HG03378 (cell line): ENCODE data around the gene CAPN12.
"Not testable (repeated sequence)": the region's sequence is repeated elsewhere in the genome, so short reads cannot be mapped to it uniquely, and the experiment has no call there.

Source experiments
- ATAC-seq: cut with Tn5 transposase; IDR thresholded peaks from one replicate; pipeline ENCODE4 v1.9.1; 2021; ENCODE audit warnings: mild to moderate bottlenecking, moderate library complexity; ENCODE audit not compliant: unreplicated experiment

The CAPN12 gene

DNA sequence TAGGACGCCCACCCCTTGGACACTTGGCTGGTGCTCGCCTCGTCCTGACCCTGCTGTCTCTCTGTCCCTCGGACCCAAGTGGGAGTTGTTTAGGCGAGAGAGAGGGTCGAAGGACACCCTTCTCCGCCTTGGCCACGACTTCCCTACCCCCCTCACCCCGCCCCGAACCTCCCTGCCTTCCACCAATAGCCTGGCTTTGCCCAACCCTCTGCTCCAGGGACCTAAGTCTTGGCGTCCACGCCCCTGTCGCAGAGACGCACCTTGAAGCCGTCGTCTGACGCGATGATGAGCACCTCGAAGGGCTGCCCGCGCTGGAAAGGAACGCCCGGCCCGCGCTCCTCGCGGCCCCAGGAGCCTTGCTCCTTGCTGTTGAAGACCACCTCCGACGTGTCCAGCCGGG lies 27.3 kb upstream of the CAPN12 start:
- not testable (repeated sequence) for ATAC-seq

DNA sequence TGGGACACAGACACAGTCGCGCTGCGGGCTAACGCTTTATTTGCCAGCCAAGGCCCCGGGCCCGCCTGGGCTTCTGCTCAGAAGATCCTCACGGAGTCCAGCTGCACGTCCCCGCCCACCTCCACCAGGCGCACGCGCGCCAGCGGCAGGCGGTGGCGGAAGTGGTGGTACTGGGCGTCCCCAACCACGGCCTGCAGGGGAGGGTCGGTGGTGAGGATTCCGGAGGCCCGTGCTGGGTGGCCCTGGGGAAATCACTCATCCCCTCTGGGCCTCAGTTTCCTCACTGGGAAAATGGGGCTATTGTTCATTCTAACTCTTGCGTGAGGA lies 26.6 kb upstream of the CAPN12 start:
- ATAC-seq = not testable (repeated sequence)

- ATAC-seq = not testable (repeated sequence)
Observed at GRCh38 chr19:38770228-38770948, 26.1 kb upstream of the CAPN12 start.

GRCh38 chr19:38769635-38770211 lies 25.4 kb upstream of the CAPN12 start:
- no peak for ATAC-seq

DNA sequence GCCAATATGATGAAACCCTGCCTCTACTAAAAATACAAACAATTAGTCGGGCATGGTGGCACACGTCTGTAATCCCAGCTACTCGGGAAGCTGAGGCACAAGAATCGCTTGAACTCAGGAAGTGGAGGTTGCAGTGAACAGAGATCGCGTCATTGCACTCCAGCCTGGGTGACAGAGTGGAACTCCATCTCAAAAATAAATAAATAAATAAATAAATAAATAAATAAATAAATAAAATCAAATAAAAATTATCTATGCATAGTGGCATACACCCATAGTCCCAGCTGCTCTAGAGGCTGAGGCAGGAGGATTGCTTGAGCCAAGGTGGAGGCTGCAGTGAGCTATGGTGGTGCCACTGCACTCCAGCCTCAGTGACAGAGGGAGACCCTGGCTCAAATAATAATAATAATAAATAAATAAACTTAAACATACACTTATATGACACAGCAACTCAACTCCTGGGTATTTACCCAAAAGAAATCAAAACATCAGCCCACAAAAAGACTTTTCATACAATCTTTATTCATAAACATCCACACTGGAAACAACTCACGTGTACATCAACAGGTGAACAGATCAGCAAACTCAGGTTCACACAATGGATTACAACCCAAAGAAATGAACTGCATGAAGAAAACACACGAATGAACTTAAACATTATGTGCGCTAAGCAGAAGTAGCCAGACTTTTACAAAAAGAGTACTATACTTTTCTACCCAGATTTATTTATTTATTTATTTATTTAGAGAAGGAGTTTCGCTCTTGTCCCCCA lies 22.2 kb upstream of the CAPN12 start:
- ATAC-seq = no peak

GRCh38 chr19:38765214-38765613 lies 20.9 kb upstream of the CAPN12 start:
- ATAC-seq = no peak

GRCh38 chr19:38763795-38764220 lies 19.5 kb upstream of the CAPN12 start:
- ATAC-seq = no peak

DNA sequence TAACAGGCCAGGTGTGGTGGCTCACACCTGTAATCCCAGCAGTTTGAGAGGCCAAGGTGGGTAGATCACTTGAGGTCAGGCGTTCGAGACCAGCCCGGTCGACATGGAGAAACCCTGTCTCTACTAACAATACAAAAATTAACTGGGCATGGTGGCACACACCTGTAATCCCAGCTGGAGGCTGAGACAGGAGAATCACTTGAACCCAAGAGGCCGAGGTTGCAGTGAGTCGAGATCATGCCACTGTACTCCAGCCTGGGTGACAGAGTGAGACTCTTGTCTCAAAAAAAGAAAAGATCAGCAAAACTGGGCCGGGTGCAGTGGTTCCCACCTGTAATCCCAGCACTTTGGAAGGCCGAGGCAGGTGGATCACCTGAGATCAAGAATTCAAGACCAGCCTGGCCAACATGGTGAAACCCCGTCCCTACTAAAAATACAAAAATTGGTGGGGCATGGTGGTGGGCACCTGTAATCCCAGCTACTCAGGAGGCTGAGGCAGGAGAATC lies 17.7 kb upstream of the CAPN12 start:
- not testable (repeated sequence) for ATAC-seq

- not testable (repeated sequence) for ATAC-seq
Observed at GRCh38 chr19:38760805-38761517, 16.7 kb upstream of the CAPN12 start.

DNA sequence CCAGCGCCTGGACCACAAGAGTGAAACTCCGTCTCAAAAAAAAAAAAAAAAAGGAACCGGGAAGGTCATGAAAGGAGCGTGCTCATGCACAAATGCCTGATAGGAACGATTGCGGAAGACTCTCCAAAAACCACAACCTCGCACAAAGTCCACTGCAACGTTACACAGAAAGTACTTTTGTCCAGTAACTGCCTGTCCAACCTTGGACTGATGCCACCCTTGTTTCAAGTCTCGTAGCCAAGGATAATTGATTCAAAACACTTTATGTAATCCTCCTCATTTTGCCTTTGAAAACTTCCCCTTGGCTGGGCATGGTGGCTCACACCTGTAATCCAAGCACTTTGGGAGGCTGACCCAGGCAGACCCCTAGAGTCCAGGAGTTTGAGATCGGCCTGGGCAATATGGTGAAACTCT lies 15.3 kb upstream of the CAPN12 start:
- no peak for ATAC-seq

DNA sequence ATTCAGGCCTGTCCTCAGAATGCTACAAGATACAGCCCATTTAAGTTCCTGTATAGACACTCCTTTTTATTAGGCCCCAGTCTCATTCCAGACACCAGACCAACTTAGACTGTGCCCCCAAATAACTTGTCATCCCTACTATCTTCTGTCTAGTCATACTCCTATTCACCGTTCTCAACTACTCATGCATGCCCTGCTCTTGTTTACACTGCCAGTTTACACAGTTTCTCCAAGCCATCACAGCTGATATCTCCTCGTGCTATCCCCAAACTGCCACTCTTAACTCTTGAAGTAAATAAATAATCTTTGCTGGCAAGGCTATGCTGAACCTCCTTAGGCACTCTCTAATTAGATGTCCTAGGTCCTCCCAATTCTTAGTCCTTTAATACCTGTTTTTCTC lies 9.9 kb upstream of the CAPN12 start:
- ATAC-seq = not testable (repeated sequence)

DNA sequence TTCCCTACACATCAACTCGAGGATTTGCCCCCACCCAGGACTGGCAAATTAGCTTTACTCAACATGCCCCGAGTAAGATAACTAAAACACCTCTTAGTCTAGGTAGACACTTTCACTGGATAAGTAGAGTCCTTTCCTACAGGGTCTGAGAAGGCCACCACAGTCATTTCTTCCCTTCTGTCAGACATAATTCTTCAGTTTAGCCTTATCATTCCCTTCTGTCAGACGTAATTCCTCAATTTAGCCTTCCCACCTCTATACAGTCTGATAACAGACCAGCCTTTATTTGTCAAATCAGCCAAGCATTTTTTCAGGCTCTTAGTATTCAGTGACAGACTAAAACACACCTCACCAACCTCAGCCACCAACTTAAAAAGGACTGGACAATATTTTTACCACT lies 9.5 kb upstream of the CAPN12 start:
- ATAC-seq = not testable (repeated sequence)

DNA sequence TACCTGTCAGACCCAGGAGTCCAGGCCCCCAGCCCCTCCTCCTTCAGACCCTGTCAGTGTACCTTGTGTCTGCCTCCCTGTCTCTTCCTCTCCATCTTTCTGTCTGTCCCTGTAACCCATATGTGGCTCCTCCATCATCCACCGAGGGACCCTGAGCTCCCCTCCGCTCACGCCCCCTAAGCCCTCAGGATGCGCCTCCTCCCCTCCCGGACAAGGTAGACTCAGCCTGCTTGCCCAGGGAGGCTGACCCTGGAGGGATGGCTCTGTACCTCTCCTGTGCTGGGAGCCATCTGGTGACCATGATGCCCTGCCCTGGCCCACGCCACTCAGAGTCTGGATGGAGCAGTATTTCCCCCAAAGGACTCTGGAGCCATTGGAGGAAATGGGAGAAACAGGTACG lies 1.0 kb upstream of the CAPN12 start:
- ATAC-seq = no peak

- ATAC-seq = no peak
Observed at GRCh38 chr19:38744874-38745273, 600 bp upstream of the CAPN12 start.

DNA sequence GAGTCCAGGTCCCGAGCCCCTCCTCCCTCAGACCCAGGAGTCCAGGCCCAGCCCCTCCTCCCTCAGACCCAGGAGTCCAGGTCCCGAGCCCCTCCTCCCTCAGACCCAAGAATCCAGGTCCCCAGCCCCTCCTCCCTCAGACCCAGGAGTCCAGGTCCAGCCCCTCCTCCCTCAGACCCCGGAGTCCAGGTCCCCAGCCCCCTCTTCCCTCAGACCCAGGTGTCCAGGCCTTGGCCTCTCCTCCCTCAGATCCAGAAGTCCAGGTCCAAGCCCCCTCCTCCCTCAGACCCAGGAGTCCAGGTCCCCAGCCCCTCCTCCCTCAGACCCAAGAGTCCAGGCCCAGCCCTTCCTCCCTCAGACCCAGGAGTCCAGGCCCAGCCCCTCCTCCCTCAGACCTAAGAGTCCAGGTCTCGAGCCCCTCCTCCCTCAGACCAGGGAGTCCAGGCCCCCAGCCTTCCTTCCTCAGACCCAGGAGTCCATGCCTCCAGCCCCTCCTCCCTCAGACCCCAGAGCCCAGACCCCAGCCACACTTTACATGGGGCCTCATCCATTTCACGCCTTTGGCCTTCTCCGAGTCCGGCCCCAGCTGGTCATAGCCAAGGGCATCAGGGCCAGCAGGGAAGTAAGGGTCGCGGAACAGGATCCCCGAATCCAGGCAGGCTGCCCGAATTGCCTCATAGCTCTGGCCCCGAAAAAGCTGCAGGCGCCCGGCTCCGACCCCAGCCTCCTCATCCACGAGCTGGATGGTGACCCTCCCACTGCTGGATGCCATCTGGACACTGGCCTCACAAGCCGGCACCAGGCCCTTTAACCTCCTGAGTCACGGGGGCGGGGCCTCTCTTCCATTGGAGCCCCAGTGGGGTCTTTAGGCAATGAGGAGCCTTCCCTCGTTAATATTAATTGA lies 628 bp downstream of the CAPN12 start:
- ATAC-seq = no peak

DNA sequence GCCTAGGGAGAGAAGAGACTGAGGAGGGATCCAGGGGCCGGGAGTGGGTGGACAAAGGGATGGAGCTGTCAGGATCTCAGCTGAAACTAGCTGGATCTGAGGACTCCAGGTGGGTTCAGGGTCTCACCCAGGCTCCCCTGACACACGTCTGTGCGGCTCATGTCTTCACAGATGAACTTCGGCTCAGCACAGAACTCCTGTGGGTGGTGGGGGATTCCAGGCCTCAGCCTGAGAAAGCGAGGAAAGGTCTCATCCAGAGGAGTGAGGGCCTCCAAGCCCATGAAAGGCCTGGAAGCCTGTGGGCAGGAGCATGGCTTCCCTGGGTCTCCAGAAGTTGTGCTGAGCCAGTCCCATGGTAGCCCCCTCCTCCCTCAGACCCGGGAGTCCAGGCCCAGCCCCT lies 1.4 kb downstream of the CAPN12 start:
- no peak for ATAC-seq

DNA sequence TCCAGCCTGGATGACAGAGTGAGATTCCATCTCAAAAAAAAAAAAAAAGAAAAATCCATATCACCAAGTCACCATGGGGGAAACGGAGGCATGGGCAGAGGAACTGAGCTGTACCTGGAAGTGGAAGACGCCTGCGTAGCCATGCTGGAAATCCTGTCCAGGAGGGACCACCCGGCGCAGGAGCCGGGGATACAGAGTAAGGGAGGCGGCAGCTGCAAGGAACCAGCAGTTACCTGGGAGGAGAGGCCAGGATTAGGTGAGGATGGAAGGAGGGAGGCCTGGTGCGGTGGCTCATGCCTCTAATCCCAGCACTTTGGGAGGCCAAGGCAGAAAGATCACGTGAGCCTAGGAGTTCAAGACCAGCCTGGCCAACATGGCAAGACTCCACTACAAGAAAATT lies 2.0 kb downstream of the CAPN12 start:
- no peak for ATAC-seq

DNA sequence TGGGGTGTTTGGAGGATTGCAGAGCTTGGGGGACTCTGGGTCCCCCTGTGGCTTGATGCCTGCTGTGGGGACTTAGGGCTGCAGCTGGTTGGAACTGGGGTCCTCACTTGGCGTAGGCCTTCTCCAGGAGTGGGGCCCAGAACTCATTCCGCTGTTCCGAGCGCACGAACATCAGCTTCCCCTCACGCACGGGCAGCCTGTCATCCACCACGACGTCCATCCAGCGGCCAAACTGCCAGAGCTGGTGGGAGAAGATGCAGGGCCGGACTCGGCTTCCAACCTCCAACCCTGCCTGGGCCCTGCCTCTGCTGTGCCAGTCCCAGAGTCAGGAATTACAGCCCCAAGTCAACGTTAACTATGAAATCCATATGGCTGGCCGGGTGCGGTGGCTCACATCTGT lies 2.6 kb downstream of the CAPN12 start:
- ATAC-seq = no peak

GRCh38 chr19:38740932-38741331 lies 3.3 kb downstream of the CAPN12 start:
- no peak for ATAC-seq

GRCh38 chr19:38740257-38740592 lies 4.0 kb downstream of the CAPN12 start:
- no peak for ATAC-seq
